ENCODE results near the gene AMBRA1. TPM values are rescaled to one million over a fixed set of nuclear protein-coding genes. Genes with fewer than 3 reads are reported as not detected.

Gene AMBRA1
- total RNA-seq, 1 donor from 2014 or later, result 25.3 TPM

Small RNAs within 50 kb of the gene (small RNA-seq; reads per million reads assigned to genes)
- gene MIR3160-1, result not detected
- 0.08 reads per million for gene MIR4688

Other genes with a start within 250 kb of the AMBRA1 start
- gene DGKZ, start 246.6 kb downstream of the AMBRA1 start, total RNA-seq, result 43.2 TPM
- 11.4 TPM for gene MDK, start 212.4 kb downstream of the AMBRA1 start, total RNA-seq
- 6.1 TPM for gene CHRM4, start 202.2 kb downstream of the AMBRA1 start, total RNA-seq
- 7.7 TPM for gene HARBI1, start 23.2 kb upstream of the AMBRA1 start, total RNA-seq
- gene ATG13, start 23.5 kb upstream of the AMBRA1 start, total RNA-seq, result 47.7 TPM
- gene ARHGAP1, start 106.6 kb upstream of the AMBRA1 start, total RNA-seq, result 13.5 TPM
- 4.5 TPM for gene ZNF408, start 107.0 kb upstream of the AMBRA1 start, total RNA-seq
- gene F2, start 125.2 kb upstream of the AMBRA1 start, total RNA-seq, result not detected

Data from frontal cortex (tissue), 1 donor.